CD14-positive monocyte (primary cell): ENCODE results near the gene BMP7. TPM values are rescaled to one million over a fixed set of nuclear protein-coding genes. Genes with fewer than 3 reads are reported as not detected.

ENCODE experiments used
- DNase-seq, 3 donors: peaks; one replicate each; pipeline ENCODE4 v3.0.0-alpha.2; 2011 to 2022
- H2AFZ ChIP-seq: 2 replicates; pipeline ENCODE4 v1.6.0; 2012; ENCODE audit warnings: mild to moderate bottlenecking, low read depth, low read length, inconsistent platforms; ENCODE audit not compliant: insufficient read depth, poor library complexity, severe bottlenecking
- H3K27ac ChIP-seq, 2 donors: 1 replicate in 1 of 2; 2 replicates in 1 of 2; pipeline ENCODE4 v1.5.1; 2012 to 2013; ENCODE audit warnings: low read length in 2 of 2, control low read depth in 1 of 2, inconsistent platforms in 1 of 2, low read depth in 1 of 2, mild to moderate bottlenecking in 1 of 2
- H3K27me3 ChIP-seq, 2 donors: one replicate each; pipeline versions ENCODE4 v1.6.0 to v1.6.1; 2011 to 2013; ENCODE audit warnings: low read length in 2 of 2; ENCODE audit not compliant: control insufficient read depth in 2 of 2, insufficient read depth in 2 of 2
- H3K36me3 ChIP-seq, 2 donors: replicated peaks in 1 of 2; 1 replicate in 1 of 2; 2 replicates in 1 of 2; pipeline versions ENCODE4 v1.5.1 to v1.6.1; 2012 to 2013; ENCODE audit warnings: low read length in 2 of 2, control low read depth in 1 of 2, inconsistent platforms in 1 of 2, mild to moderate bottlenecking in 1 of 2; ENCODE audit not compliant: insufficient read depth in 2 of 2, control insufficient read depth in 1 of 2
- H3K4me1 ChIP-seq, 2 donors: 1 replicate in 1 of 2; 2 replicates in 1 of 2; pipeline versions ENCODE4 v1.5.1 to v1.6.1; 2012 to 2013; ENCODE audit warnings: low read length in 2 of 2, control low read depth in 1 of 2, inconsistent platforms in 1 of 2, mild to moderate bottlenecking in 1 of 2, moderate library complexity in 1 of 2; ENCODE audit not compliant: insufficient read depth in 2 of 2, control insufficient read depth in 1 of 2
- H3K4me2 ChIP-seq: replicated peaks from 2 replicates; pipeline ENCODE3; 2012; ENCODE audit warnings: low read length, moderate library complexity, mild to moderate bottlenecking; ENCODE audit not compliant: poor library complexity, severe bottlenecking; ENCODE audit errors: extremely low read depth
- H3K4me3 ChIP-seq, 3 experiments: fragments of 200-600 bp in 1 of 3; sonication (generic) in 1 of 3; replicated peaks in 1 of 3; 1 replicate in 2 of 3; 2 replicates in 1 of 3; pipeline ENCODE4 v1.5.1; 2011 to 2013; ENCODE audit warnings: low read length in 3 of 3, mild to moderate bottlenecking in 3 of 3, control low read depth in 2 of 3, low read depth in 2 of 3, inconsistent platforms in 1 of 3, moderate library complexity in 1 of 3
- H3K79me2 ChIP-seq: 2 replicates; pipeline ENCODE4 v1.6.0; 2012; ENCODE audit warnings: mild to moderate bottlenecking, control low read depth, inconsistent platforms, low read length, moderate library complexity; ENCODE audit not compliant: insufficient read depth
- H3K9ac ChIP-seq: 2 replicates; pipeline ENCODE4 v1.6.0; 2017; ENCODE audit warnings: low read length, mild to moderate bottlenecking; ENCODE audit not compliant: insufficient read depth, poor library complexity, severe bottlenecking
- H3K9me3 ChIP-seq, 2 donors: replicated peaks in 1 of 2; 1 replicate in 1 of 2; 2 replicates in 1 of 2; pipeline versions ENCODE4 v1.5.1 to v1.6.1; 2012 to 2013; ENCODE audit warnings: low read length in 2 of 2, control low read depth in 1 of 2; ENCODE audit not compliant: control insufficient read depth in 1 of 2, insufficient read depth in 1 of 2
- H4K20me1 ChIP-seq: 2 replicates; pipeline ENCODE4 v1.6.0; 2012; ENCODE audit warnings: mild to moderate bottlenecking, low read length, control low read depth, moderate library complexity; ENCODE audit not compliant: insufficient read depth
- H3K27ac Mint-ChIP-seq, 7 donors: one replicate each; pipeline ENCODE4 v1.8.0; 2020; ENCODE audit warnings: mild to moderate bottlenecking in 7 of 7, mixed read lengths in 7 of 7, moderate library complexity in 6 of 7, inconsistent platforms in 2 of 7
- H3K27me3 Mint-ChIP-seq, 3 donors: one replicate each; pipeline ENCODE4 v1.8.0; 2021 to 2022; ENCODE audit warnings: low read depth in 3 of 3, mild to moderate bottlenecking in 3 of 3, mixed read lengths in 3 of 3, moderate library complexity in 3 of 3, inconsistent platforms in 1 of 3
- H3K36me3 Mint-ChIP-seq, 2 donors: one replicate each; pipeline ENCODE4 v1.8.0; 2020; ENCODE audit warnings: mixed read lengths in 2 of 2, inconsistent platforms in 1 of 2, mild to moderate bottlenecking in 1 of 2
- H3K4me1 Mint-ChIP-seq: one replicate; pipeline ENCODE4 v1.8.0; 2020; ENCODE audit warnings: mild to moderate bottlenecking, mixed read lengths
- H3K4me3 Mint-ChIP-seq, 2 donors: one replicate each; pipeline ENCODE4 v1.8.0; 2020; ENCODE audit warnings: mild to moderate bottlenecking in 2 of 2, mixed read lengths in 2 of 2, moderate library complexity in 1 of 2
- H3K9me3 Mint-ChIP-seq, 7 donors: one replicate each; pipeline ENCODE4 v1.8.0; 2020 to 2022; ENCODE audit warnings: mixed read lengths in 7 of 7, mild to moderate bottlenecking in 6 of 7, moderate library complexity in 6 of 7, inconsistent platforms in 2 of 7
- WGBS: methylation state at CpG from one replicate; pipeline ENCODE4 v1.1.5; 2013; ENCODE audit warnings: missing lambda C conversion rate; ENCODE audit not compliant: insufficient coverage; 5-methylcytosine and 5-hydroxymethylcytosine counted together
- intact Hi-C, 2 donors: fragments of 100-400 bp; cut with micrococcal nuclease; formaldehyde crosslinking; loops; one replicate each; pipeline versions ENCODE4 v1.15.0 to v1.15.1; 2023
- polyA plus RNA-seq, 3 donors: library from polyadenylated mRNA; depleted of rRNA in 1 of 3; unstranded in 2 of 3; stranded (reverse) in 1 of 3; fragments of 300-500 nt in 2 of 3; fragments of >200 nt in 1 of 3; fragmentation: Illumina TruSeq in 2 of 3; gene quantifications; 1 replicate in 2 of 3; 2 replicates in 1 of 3; pipeline ENCODE4 v1.2.3, GENCODE V29; 2012 to 2021
- TF ChIP-seq, protein P1 (sequence below): fragments of 200-600 bp; IDR thresholded peaks from one replicate; pipeline ENCODE4 v1.8.0; 2022; ENCODE audit warnings: antibody characterized with exemption, mild to moderate bottlenecking

BMP7 gene
- polyA plus RNA-seq, 3 donors = not detected

DNA sequence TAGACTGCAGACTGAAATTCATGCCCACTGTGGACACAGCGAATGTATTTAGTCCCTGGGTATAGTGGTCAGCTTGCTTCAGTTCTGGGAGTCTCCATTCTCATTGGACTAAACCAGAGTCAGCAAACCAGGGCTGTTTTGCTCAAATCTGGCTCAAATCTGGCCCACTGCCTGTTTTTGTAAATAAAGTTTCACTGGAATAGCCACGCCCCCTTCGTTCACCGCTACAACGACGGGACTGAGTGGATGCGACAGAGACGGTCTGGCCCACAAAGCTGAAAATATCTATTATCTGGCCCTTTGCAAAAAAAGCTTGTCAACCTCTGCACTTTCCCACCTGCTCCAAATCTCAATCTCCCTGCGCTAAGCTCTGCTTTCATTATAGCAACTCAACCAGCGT, 135.4 kb downstream of the BMP7 start:
- no peaks in the 10 kb centered on the region for H3K4me1 Mint-ChIP-seq
- no peak for DNase-seq
- H3K9me3 ChIP-seq = no peaks in the 10 kb centered on the region

DNA sequence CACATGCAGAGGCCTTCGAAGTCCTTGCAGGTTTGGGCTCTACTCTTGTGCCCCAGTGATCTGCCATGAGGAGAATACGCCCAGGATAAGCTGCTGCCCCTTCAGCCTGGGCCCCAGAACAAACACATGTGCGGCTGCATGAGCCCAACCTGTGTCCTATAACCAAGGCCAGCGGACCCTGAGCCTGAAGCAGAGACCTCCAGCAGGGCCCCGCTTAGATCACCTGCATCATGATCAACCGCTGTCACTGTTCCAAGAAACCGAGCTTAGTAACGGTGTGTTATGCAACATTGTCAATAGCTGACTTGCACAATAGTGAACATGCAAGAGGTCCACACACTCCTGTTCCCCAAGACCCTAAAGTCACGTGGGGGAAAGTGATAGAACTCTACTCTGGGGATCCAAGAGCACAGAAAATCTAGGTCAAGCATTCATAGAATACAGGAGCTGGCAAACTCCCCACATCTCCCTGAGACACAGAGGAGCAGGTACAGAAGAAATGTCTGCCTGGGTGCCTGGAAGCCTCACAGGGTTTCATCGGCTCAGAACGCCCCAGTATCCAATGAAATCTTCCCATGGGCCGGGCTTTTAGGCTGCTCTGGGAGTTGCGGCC, 136.2 kb downstream of the BMP7 start:
- Histone ChIP-seq H2AFZ (no peak overlapping the region), H3K27ac (no peak overlapping the region), H3K4me3 (no peak overlapping the region), H3K4me1 (no peaks in the 10 kb centered on the region), H4K20me1 (no peaks in the 10 kb centered on the region), H3K36me3 (no peaks in the 10 kb centered on the region), H3K4me2 (no peak overlapping the region), H3K79me2 (no peaks in the 10 kb centered on the region), H3K9ac (no peak overlapping the region), H3K9me3 (no peaks in the 10 kb centered on the region), H3K27me3 (no peaks in the 10 kb centered on the region)
- 88% methylated on average over 10 of the region's 13 CpGs for WGBS
- Mint-ChIP-seq H3K36me3 (no peaks in the 10 kb centered on the region), H3K4me3 (no peak overlapping the region), H3K27me3 (peaks cover 19 to 29% (median 20%) of the 10 kb centered on the region in 3 donors), H3K4me1 (no peaks in the 10 kb centered on the region), H3K9me3 (peaks cover 0 to 4% (median 0%) of the 10 kb centered on the region in 7 donors), H3K27ac (no peak overlapping the region)
- no peak for DNase-seq
- intact Hi-C loops = no loop called here
- TF ChIP-seq, protein P1, sequence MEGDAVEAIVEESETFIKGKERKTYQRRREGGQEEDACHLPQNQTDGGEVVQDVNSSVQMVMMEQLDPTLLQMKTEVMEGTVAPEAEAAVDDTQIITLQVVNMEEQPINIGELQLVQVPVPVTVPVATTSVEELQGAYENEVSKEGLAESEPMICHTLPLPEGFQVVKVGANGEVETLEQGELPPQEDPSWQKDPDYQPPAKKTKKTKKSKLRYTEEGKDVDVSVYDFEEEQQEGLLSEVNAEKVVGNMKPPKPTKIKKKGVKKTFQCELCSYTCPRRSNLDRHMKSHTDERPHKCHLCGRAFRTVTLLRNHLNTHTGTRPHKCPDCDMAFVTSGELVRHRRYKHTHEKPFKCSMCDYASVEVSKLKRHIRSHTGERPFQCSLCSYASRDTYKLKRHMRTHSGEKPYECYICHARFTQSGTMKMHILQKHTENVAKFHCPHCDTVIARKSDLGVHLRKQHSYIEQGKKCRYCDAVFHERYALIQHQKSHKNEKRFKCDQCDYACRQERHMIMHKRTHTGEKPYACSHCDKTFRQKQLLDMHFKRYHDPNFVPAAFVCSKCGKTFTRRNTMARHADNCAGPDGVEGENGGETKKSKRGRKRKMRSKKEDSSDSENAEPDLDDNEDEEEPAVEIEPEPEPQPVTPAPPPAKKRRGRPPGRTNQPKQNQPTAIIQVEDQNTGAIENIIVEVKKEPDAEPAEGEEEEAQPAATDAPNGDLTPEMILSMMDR = no peak

More for the DNA sequence above, 135.4 kb downstream of the BMP7 start:
- H3K4me3 Mint-ChIP-seq = no peak overlapping the region
- Histone ChIP-seq H3K4me2 (no peak overlapping the region), H3K79me2 (no peaks in the 10 kb centered on the region), H3K36me3 (no peaks in the 10 kb centered on the region), H4K20me1 (no peaks in the 10 kb centered on the region), H3K27me3 (no peaks in the 10 kb centered on the region), H3K4me1 (no peaks in the 10 kb centered on the region), H3K9ac (no peak overlapping the region), H3K27ac (no peak overlapping the region), H3K4me3 (no peak overlapping the region), H2AFZ (no peak overlapping the region)
- TF ChIP-seq, protein P1 = no peak
- peaks cover 14 to 26% (median 20%) of the 10 kb centered on the region in 3 donors for H3K27me3 Mint-ChIP-seq
- intact Hi-C loops = no loop called here
- H3K36me3 Mint-ChIP-seq = no peaks in the 10 kb centered on the region
- WGBS = 96% methylated on average over 10 of the region's 10 CpGs
- H3K9me3 Mint-ChIP-seq = peaks cover 0 to 4% (median 0%) of the 10 kb centered on the region in 7 donors
- H3K27ac Mint-ChIP-seq = no peak overlapping the region
